ENCODE measurements around the gene ACTR6.

GRCh38 chr12:100179252-100179651 lies 21.4 kb upstream of the ACTR6 start:
- no peak for TF ChIP-seq LEF1 (IDR thresholded peaks at IDR 0.05; ENCODE audit: borderline replicate concordance)
- TF ChIP-seq FOXA1 (IDR thresholded peaks at IDR 0.05): no peak
- TF ChIP-seq CTBP1 (IDR thresholded peaks at IDR 0.05; ENCODE audit: borderline replicate concordance): no peak
- no peak for TF ChIP-seq TARDBP (IDR thresholded peaks at IDR 0.05)
- no peak for TF ChIP-seq SP1 (IDR thresholded peaks at IDR 0.05)
- TF ChIP-seq ARNT (IDR thresholded peaks at IDR 0.05): no peak
- TF ChIP-seq HDGF (IDR thresholded peaks at IDR 0.05; ENCODE audit: borderline replicate concordance): no peak
- TF ChIP-seq FOXK2 (IDR thresholded peaks at IDR 0.05): no peak
- TF ChIP-seq BHLHE40 (IDR thresholded peaks at IDR 0.05; ENCODE audit: borderline replicate concordance): no peak
- no peak for TF ChIP-seq FOXM1 (IDR thresholded peaks at IDR 0.05; ENCODE audit: borderline replicate concordance)

Measured in HEK293T (cell line).